ENCODE measurements around the gene PRSS21. TPM values are rescaled to one million over a fixed set of nuclear protein-coding genes. Genes with fewer than 3 reads are reported as not detected.

The PRSS21 gene
- total and polyA plus RNA-seq, 9 donors, result 0.20 to 0.30 TPM; not detected in 7

DNA sequence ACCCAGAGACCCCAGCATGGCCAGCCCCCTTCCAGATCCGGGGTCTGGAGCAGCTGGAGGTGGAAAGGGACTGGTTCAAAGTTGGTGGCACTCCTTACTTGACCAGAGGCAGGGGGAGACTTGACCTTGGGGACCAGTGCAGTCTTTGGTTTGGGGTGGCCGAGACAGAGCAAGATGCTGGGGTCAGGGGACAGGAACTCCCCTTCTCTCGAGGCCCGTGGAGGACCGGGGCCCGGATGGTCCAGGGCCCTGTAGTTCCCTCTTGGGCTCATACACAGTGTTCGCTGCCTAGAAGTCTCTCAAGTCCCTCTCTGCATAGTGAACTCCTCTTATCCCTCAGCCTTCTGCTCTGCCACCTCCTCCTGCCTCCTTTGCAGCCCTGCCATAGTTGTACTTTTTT is 29.1 kb upstream of the PRSS21 start:
- Histone ChIP-seq H3K36me3 (ENCODE audit: control insufficient read depth, insufficient read depth, low read length) (no peaks in the 10 kb centered on the region), H3K27ac (ENCODE audit: low read length) (no peak overlapping the region), H3K4me1 (ENCODE audit: control insufficient read depth, insufficient read depth, low read length) (no peaks in the 10 kb centered on the region), H3K9me3 (replicated peaks; ENCODE audit: control insufficient read depth, low read depth, low read length) (no peaks in the 10 kb centered on the region), H3K27me3 (ENCODE audit: control insufficient read depth, insufficient read depth, low read length) (peaks cover 72% of the 10 kb centered on the region), H3K4me3 (ENCODE audit: low read length) (no peak overlapping the region)
- WGBS (ENCODE audit: insufficient coverage), result 23% methylated on average over 7 of the region's 7 CpGs
- DNase-seq, result no peak

DNA sequence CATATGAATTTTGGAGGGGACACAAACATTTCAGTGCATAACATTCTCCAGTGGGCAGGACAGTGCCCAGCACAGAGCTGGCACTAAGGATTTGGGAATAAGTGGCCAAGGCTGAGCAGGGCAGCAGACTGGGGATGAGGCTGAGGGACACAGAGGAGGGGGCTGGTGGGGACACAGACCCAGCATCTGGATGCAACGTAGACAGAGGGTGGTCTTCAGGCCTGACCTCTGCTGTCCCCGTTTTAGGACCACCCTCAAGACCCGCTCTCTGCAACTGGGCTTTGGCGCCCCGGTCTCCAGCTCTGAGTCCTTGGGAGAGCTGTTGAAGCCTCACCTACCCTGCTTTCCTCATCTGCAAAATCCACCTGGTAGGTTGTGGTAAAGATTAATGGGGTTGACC is 26.4 kb upstream of the PRSS21 start:
- WGBS (ENCODE audit: insufficient coverage), result no CpG with 5 or more reads among the region's 5 CpGs
- H3K27ac ChIP-seq (ENCODE audit: low read length), result no peak overlapping the region
- H3K9me3 ChIP-seq (replicated peaks; ENCODE audit: control insufficient read depth, low read depth, low read length), result no peaks in the 10 kb centered on the region
- peaks cover 47% of the 10 kb centered on the region for H3K27me3 ChIP-seq (ENCODE audit: control insufficient read depth, insufficient read depth, low read length)
- H3K4me3 ChIP-seq (ENCODE audit: low read length), result no peak overlapping the region
- no peaks in the 10 kb centered on the region for H3K4me1 ChIP-seq (ENCODE audit: control insufficient read depth, insufficient read depth, low read length)
- no peak for DNase-seq
- no peaks in the 10 kb centered on the region for H3K36me3 ChIP-seq (ENCODE audit: control insufficient read depth, insufficient read depth, low read length)

DNA sequence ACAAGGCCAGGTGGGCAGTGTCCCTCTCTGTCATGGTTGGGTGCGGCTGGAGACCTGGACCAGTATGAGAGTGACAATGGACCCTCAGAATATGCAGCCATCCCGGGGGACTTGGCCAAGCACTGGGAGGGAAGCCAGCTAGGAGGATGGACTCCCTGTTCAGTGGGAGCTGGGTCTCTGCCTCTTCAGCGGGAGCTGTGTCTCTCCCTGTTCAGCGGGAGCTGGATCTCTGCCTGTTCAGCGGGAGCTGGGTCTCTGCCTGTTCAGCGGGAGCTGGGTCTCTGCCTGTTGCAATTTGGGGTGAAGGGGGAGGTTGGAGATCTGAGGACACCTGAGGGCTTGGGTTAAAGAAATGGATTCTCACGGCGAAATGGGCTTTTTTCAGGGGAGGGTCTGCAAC is 25.9 kb upstream of the PRSS21 start:
- Histone ChIP-seq H3K9me3 (replicated peaks; ENCODE audit: control insufficient read depth, low read depth, low read length) (no peaks in the 10 kb centered on the region), H3K36me3 (ENCODE audit: control insufficient read depth, insufficient read depth, low read length) (no peaks in the 10 kb centered on the region), H3K4me1 (ENCODE audit: control insufficient read depth, insufficient read depth, low read length) (no peaks in the 10 kb centered on the region), H3K27ac (ENCODE audit: low read length) (no peak overlapping the region), H3K4me3 (ENCODE audit: low read length) (no peak overlapping the region), H3K27me3 (ENCODE audit: control insufficient read depth, insufficient read depth, low read length) (peaks cover 44% of the 10 kb centered on the region)
- 71% methylated on average over 5 of the region's 8 CpGs for WGBS (ENCODE audit: insufficient coverage)
- no peak for DNase-seq

DNA sequence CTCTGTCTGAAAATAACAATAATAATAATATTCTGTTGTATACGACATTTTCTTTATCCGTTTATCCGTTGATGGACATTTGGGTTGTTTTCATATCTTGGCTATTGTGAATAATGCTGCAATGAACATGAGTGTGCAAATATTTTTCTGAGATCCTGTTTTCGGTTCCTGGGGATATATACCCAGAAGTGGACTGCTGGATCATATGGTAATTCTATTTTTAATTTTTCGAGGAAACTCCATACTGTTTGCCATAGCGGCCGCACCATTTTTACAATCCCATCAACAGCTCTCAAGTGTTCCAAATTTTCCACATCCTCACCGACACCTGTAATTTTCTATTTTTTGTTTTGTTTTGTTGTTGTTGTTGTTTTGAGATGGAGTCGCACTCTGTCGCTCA is 24.1 kb upstream of the PRSS21 start:
- Histone ChIP-seq H3K9me3 (replicated peaks; ENCODE audit: control insufficient read depth, low read depth, low read length) (no peaks in the 10 kb centered on the region), H3K36me3 (ENCODE audit: control insufficient read depth, insufficient read depth, low read length) (no peaks in the 10 kb centered on the region), H3K27me3 (ENCODE audit: control insufficient read depth, insufficient read depth, low read length) (peaks cover 33% of the 10 kb centered on the region), H3K4me1 (ENCODE audit: control insufficient read depth, insufficient read depth, low read length) (no peaks in the 10 kb centered on the region), H3K27ac (ENCODE audit: low read length) (no peak overlapping the region), H3K4me3 (ENCODE audit: low read length) (no peak overlapping the region)
- no peak for DNase-seq
- no CpG with 5 or more reads among the region's 10 CpGs for WGBS (ENCODE audit: insufficient coverage)

DNA sequence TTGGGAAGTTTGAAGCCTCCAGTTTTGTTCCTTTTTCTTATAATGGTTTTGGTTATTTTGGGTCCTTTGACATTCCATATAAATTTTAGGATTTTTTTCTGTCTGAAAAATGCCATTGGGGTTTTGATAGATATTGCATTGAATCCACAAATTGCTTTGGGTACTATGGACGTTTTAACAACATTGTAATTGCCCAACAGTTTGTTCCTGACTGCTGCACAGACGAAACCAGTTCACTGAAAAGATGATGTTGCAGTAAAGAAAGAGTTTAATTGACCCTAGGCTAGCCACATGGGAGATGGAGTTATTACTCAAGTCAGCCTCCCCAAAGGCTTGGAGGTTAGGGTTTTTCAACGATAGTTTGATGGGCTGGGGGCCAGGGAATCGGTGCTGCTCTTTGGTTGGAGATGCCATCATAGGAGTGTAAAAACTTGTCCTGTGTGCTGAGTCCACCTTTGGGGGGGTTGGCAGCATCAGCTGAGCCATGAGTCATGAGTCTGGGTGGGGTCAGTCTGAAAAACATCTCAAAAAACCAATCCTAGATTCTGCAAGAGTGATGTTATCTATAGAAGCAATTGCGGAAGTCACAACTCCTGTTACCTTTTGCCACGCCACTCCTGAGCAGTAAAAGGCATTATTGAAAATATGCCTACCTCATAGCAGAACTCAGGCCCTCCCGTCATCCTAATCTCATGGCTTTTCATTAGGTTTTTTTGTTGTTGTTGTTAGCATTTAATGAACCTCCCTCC is 21.5 kb upstream of the PRSS21 start:
- Histone ChIP-seq H3K4me1 (ENCODE audit: control insufficient read depth, insufficient read depth, low read length) (no peaks in the 10 kb centered on the region), H3K9me3 (replicated peaks; ENCODE audit: control insufficient read depth, low read depth, low read length) (no peaks in the 10 kb centered on the region), H3K4me3 (ENCODE audit: low read length) (no peak overlapping the region), H3K27ac (ENCODE audit: low read length) (no peak overlapping the region), H3K36me3 (ENCODE audit: control insufficient read depth, insufficient read depth, low read length) (no peaks in the 10 kb centered on the region), H3K27me3 (ENCODE audit: control insufficient read depth, insufficient read depth, low read length) (peaks cover 16% of the 10 kb centered on the region)
- DNase-seq, result no peak
- WGBS (ENCODE audit: insufficient coverage), result 40% methylated on average over 2 of the region's 7 CpGs

DNA sequence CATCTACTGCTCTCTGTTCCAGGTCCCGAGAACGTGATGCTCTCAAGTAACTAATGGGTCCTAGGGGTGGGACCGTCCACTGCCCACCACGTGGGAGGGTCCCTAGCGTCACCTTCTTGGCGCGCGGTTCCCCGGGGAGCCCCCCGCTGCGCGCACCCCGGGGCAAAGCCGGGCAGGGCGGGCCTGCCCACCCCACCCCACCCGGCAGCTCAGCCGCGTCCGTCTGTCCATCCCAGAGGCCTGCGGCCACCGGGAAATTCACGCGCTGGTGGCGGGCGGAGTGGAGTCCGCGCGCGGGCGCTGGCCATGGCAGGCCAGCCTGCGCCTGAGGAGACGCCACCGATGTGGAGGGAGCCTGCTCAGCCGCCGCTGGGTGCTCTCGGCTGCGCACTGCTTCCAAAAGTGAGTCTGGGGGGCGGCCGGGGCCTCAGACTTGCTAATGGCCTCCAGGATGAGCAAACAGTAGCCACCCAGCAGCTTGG is 18.3 kb upstream of the PRSS21 start:
- H3K36me3 ChIP-seq (ENCODE audit: control insufficient read depth, insufficient read depth, low read length), result no peaks in the 10 kb centered on the region
- peaks cover 6% of the 10 kb centered on the region for H3K27me3 ChIP-seq (ENCODE audit: control insufficient read depth, insufficient read depth, low read length)
- 77% methylated on average over 39 of the region's 39 CpGs for WGBS (ENCODE audit: insufficient coverage)
- H3K4me3 ChIP-seq (ENCODE audit: low read length), result no peak overlapping the region
- peaks cover 1% of the 10 kb centered on the region for H3K9me3 ChIP-seq (replicated peaks; ENCODE audit: control insufficient read depth, low read depth, low read length)
- no peak overlapping the region for H3K27ac ChIP-seq (ENCODE audit: low read length)
- H3K4me1 ChIP-seq (ENCODE audit: control insufficient read depth, insufficient read depth, low read length), result no peaks in the 10 kb centered on the region
- DNase-seq, result no peak

DNA sequence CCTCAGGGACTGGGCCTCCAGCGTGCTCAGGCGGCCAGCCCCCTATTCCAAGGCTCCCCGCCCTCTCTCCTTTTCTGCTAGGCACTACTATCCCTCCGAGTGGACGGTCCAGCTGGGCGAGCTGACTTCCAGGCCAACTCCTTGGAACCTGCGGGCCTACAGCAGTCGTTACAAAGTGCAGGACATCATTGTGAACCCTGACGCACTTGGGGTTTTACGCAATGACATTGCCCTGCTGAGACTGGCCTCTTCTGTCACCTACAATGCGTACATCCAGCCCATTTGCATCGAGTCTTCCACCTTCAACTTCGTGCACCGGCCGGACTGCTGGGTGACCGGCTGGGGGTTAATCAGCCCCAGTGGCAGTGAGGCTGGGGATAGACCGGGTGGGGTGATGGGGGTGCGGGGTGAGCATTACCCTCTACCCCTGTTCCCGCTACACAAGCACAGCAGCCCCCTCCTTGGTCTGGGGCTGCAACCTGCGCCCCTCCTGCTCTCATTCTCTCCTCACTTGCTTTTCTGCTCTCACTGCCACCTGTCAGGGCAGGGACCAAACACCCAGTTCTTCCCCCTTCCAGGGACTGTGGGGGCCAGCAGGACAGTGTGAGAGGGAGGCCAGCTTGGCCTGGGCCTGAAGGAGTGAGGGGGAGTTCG is 17.7 kb upstream of the PRSS21 start:
- no peaks in the 10 kb centered on the region for H3K4me1 ChIP-seq (ENCODE audit: control insufficient read depth, insufficient read depth, low read length)
- H3K9me3 ChIP-seq (replicated peaks; ENCODE audit: control insufficient read depth, low read depth, low read length), result peaks cover 7% of the 10 kb centered on the region
- DNase-seq, result no peak
- H3K36me3 ChIP-seq (ENCODE audit: control insufficient read depth, insufficient read depth, low read length), result no peaks in the 10 kb centered on the region
- H3K27me3 ChIP-seq (ENCODE audit: control insufficient read depth, insufficient read depth, low read length), result peaks cover 6% of the 10 kb centered on the region
- no peak overlapping the region for H3K4me3 ChIP-seq (ENCODE audit: low read length)
- no peak overlapping the region for H3K27ac ChIP-seq (ENCODE audit: low read length)
- WGBS (ENCODE audit: insufficient coverage), result 67% methylated on average over 11 of the region's 21 CpGs

DNA sequence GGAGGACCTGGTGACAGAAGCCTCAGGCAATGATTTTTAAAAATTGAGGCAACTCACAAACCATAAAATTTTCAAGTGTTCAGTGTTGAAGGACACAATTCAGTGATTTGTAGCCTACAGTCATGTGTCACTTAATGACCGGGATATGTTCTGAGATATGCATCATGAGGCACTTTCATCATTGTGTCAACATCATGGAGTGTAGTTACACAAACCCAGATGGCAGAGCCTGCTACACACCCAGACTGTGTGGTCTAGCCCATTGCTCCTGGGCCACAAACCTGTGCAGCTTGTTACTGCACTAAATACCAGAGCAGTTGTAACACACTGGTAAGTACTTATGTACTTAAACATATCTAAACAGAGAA is 17.2 kb upstream of the PRSS21 start:
- peaks cover 6% of the 10 kb centered on the region for H3K27me3 ChIP-seq (ENCODE audit: control insufficient read depth, insufficient read depth, low read length)
- no peaks in the 10 kb centered on the region for H3K36me3 ChIP-seq (ENCODE audit: control insufficient read depth, insufficient read depth, low read length)
- H3K27ac ChIP-seq (ENCODE audit: low read length), result no peak overlapping the region
- DNase-seq, result no peak
- WGBS (ENCODE audit: insufficient coverage), result 20% methylated on average over 1 of the region's 1 CpG
- no peaks in the 10 kb centered on the region for H3K4me1 ChIP-seq (ENCODE audit: control insufficient read depth, insufficient read depth, low read length)
- H3K4me3 ChIP-seq (ENCODE audit: low read length), result no peak overlapping the region
- H3K9me3 ChIP-seq (replicated peaks; ENCODE audit: control insufficient read depth, low read depth, low read length), result peaks cover 9% of the 10 kb centered on the region

DNA sequence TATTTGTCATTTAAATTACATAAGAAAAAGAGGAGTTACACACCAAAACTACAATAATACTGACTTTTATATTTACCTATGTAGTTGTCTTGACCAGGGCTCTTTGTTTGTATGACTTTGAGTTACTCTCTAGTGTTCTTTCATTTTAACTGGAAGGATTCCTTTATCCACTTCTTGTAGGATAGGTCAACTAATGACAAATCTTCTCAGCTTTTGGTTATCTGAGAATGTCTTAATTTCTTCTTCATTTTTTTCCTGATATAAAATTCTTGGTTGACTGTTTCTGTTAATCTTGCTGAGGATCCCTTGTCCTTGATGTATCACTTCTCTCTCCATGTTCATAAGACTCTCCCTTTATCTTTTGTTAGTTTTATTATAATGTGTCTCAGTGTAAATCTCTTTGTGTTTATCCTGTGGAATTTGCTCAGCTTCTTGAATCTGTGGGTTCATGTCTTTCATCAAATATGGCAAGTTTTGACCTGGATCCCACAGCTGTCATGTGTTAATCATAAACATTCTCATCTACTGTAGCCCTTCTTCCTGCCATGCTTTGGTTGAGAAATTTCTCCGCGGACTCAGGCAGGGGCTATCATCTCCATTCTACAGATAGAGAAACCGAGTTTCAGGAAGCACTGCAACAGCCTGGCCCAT is 13.4 kb upstream of the PRSS21 start:
- Histone ChIP-seq H3K27ac (ENCODE audit: low read length) (no peak overlapping the region), H3K36me3 (ENCODE audit: control insufficient read depth, insufficient read depth, low read length) (no peaks in the 10 kb centered on the region), H3K27me3 (ENCODE audit: control insufficient read depth, insufficient read depth, low read length) (peaks cover 11% of the 10 kb centered on the region), H3K9me3 (replicated peaks; ENCODE audit: control insufficient read depth, low read depth, low read length) (peaks cover 9% of the 10 kb centered on the region), H3K4me1 (ENCODE audit: control insufficient read depth, insufficient read depth, low read length) (no peaks in the 10 kb centered on the region), H3K4me3 (ENCODE audit: low read length) (no peak overlapping the region)
- WGBS (ENCODE audit: insufficient coverage), result no CpG with 5 or more reads among the region's 3 CpGs
- no peak for DNase-seq

DNA sequence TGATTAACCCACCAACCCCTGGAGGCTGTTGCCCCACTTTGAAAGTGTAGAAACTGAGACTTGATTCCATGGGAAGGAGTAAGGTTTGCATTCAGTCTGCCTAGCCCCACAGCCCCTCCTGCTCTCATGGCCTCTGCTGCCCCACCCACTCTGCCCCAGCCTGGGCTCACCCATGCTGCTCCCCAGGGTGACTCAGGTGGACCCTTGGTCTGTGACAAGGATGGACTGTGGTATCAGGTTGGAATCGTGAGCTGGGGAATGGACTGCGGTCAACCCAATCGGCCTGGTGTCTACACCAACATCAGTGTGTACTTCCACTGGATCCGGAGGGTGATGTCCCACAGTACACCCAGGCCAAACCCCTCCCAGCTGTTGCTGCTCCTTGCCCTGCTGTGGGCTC is 12.3 kb upstream of the PRSS21 start:
- H3K27me3 ChIP-seq (ENCODE audit: control insufficient read depth, insufficient read depth, low read length), result peaks cover 9% of the 10 kb centered on the region
- H3K36me3 ChIP-seq (ENCODE audit: control insufficient read depth, insufficient read depth, low read length), result no peaks in the 10 kb centered on the region
- no peaks in the 10 kb centered on the region for H3K4me1 ChIP-seq (ENCODE audit: control insufficient read depth, insufficient read depth, low read length)
- peaks cover 9% of the 10 kb centered on the region for H3K9me3 ChIP-seq (replicated peaks; ENCODE audit: control insufficient read depth, low read depth, low read length)
- no CpG with 5 or more reads among the region's 4 CpGs for WGBS (ENCODE audit: insufficient coverage)
- no peak overlapping the region for H3K27ac ChIP-seq (ENCODE audit: low read length)
- no peak overlapping the region for H3K4me3 ChIP-seq (ENCODE audit: low read length)
- no peak for DNase-seq

All from muscle of leg (tissue), 11 donors.